ENCODE measurements around the gene LRRC40. TPM values are rescaled to one million over a fixed set of nuclear protein-coding genes. Genes with fewer than 3 reads are reported as not detected.
"Not testable (repeated sequence)": the region's sequence is repeated elsewhere in the genome, so short reads cannot be mapped to it uniquely, and the experiment has no call there.

Gene LRRC40
- total RNA-seq, 2 donors from 2014 or later = 22.5 to 29.0 TPM

- Mint-ChIP-seq H3K9me3 (no peaks in the 10 kb centered on the region), H3K4me3 (no peak overlapping the region), H3K36me3 (ENCODE audit: insufficient read depth in 2 of 2) (peaks cover 0 to 2% of the 10 kb centered on the region in 2 donors), H3K27ac (no peak overlapping the region), H3K27me3 (ENCODE audit: low read depth) (no peaks in the 10 kb centered on the region), H3K4me1 (ENCODE audit: low read depth) (peaks cover 7% of the 10 kb centered on the region)
- DNase-seq = no peak
- ATAC-seq (replicated peaks in 1 of 2) = no peak
Measured at GRCh38 chr1:70195342-70195741, 10.0 kb downstream of the LRRC40 start.

GRCh38 chr1:70194601-70195000 lies 10.8 kb downstream of the LRRC40 start:
- Mint-ChIP-seq H3K27me3 (ENCODE audit: low read depth) (no peaks in the 10 kb centered on the region), H3K4me3 (no peak overlapping the region), H3K4me1 (ENCODE audit: low read depth) (peaks cover 9% of the 10 kb centered on the region), H3K9me3 (no peaks in the 10 kb centered on the region), H3K27ac (no peak overlapping the region), H3K36me3 (ENCODE audit: insufficient read depth in 2 of 2) (peaks cover 0 to 2% of the 10 kb centered on the region in 2 donors)
- ATAC-seq (replicated peaks in 1 of 2) (no peak), DNase-seq (no peak)

- not testable (repeated sequence) for H3K4me1 Mint-ChIP-seq (ENCODE audit: low read depth); H3K4me3 Mint-ChIP-seq; DNase-seq; H3K27me3 Mint-ChIP-seq (ENCODE audit: low read depth); ATAC-seq (replicated peaks in 1 of 2); H3K9me3 Mint-ChIP-seq; H3K36me3 Mint-ChIP-seq (ENCODE audit: insufficient read depth in 2 of 2); H3K27ac Mint-ChIP-seq
Measured at GRCh38 chr1:70192446-70192845, 12.9 kb downstream of the LRRC40 start.

GRCh38 chr1:70190180-70190579 lies 15.2 kb downstream of the LRRC40 start:
- H3K4me3 Mint-ChIP-seq = no peak overlapping the region
- no peak overlapping the region for H3K27ac Mint-ChIP-seq
- no peaks in the 10 kb centered on the region for H3K27me3 Mint-ChIP-seq (ENCODE audit: low read depth)
- peaks cover 9% of the 10 kb centered on the region for H3K4me1 Mint-ChIP-seq (ENCODE audit: low read depth)
- DNase-seq = no peak
- no peaks in the 10 kb centered on the region for H3K9me3 Mint-ChIP-seq
- H3K36me3 Mint-ChIP-seq (ENCODE audit: insufficient read depth in 2 of 2) = peaks cover 0 to 2% of the 10 kb centered on the region in 2 donors
- no peak for ATAC-seq (replicated peaks in 1 of 2)

GRCh38 chr1:70188522-70188921 lies 16.9 kb downstream of the LRRC40 start:
- Mint-ChIP-seq H3K9me3 (no peaks in the 10 kb centered on the region), H3K4me3 (no peak overlapping the region), H3K36me3 (ENCODE audit: insufficient read depth in 2 of 2) (peaks cover 0 to 4% of the 10 kb centered on the region in 2 donors), H3K4me1 (ENCODE audit: low read depth) (peaks cover 9% of the 10 kb centered on the region), H3K27ac (no peak overlapping the region), H3K27me3 (ENCODE audit: low read depth) (no peaks in the 10 kb centered on the region)
- no peak for DNase-seq
- no peak for ATAC-seq (replicated peaks in 1 of 2)

GRCh38 chr1:70185181-70185580 lies 20.2 kb downstream of the LRRC40 start:
- H3K9me3 Mint-ChIP-seq; DNase-seq; H3K36me3 Mint-ChIP-seq (ENCODE audit: insufficient read depth in 2 of 2); ATAC-seq (replicated peaks in 1 of 2); H3K27ac Mint-ChIP-seq; H3K4me3 Mint-ChIP-seq; H3K27me3 Mint-ChIP-seq (ENCODE audit: low read depth); H3K4me1 Mint-ChIP-seq (ENCODE audit: low read depth): not testable (repeated sequence)

- ATAC-seq (replicated peaks in 1 of 2) = peak in 1 of 2 donors; percentile 49
- Mint-ChIP-seq H3K4me1 (ENCODE audit: low read depth) (peaks cover 20% of the 10 kb centered on the region), H3K27me3 (ENCODE audit: low read depth) (no peaks in the 10 kb centered on the region), H3K9me3 (no peaks in the 10 kb centered on the region), H3K4me3 (no peak overlapping the region), H3K36me3 (ENCODE audit: insufficient read depth in 2 of 2) (peaks cover 3 to 5% of the 10 kb centered on the region in 2 donors), H3K27ac (no peak overlapping the region)
- no peak for DNase-seq
Measured at GRCh38 chr1:70171512-70171911, 33.9 kb downstream of the LRRC40 start.

GRCh38 chr1:70169018-70169839 lies 36.1 kb downstream of the LRRC40 start:
- Mint-ChIP-seq H3K4me1 (ENCODE audit: low read depth) (peaks cover 20% of the 10 kb centered on the region), H3K4me3 (peak overlapping the region in 1 of 2 donors; percentile 79), H3K27ac (peak overlapping the region; percentile 93), H3K36me3 (ENCODE audit: insufficient read depth in 2 of 2) (peaks cover 3 to 8% of the 10 kb centered on the region in 2 donors), H3K27me3 (ENCODE audit: low read depth) (no peaks in the 10 kb centered on the region), H3K9me3 (no peaks in the 10 kb centered on the region)
- DNase-seq (no peak), ATAC-seq (replicated peaks in 1 of 2) (peak; percentile 65 to 83)

- Mint-ChIP-seq H3K4me3 (no peak overlapping the region), H3K27me3 (ENCODE audit: low read depth) (no peaks in the 10 kb centered on the region), H3K9me3 (no peaks in the 10 kb centered on the region), H3K36me3 (ENCODE audit: insufficient read depth in 2 of 2) (peaks cover 3 to 11% of the 10 kb centered on the region in 2 donors), H3K27ac (no peak overlapping the region), H3K4me1 (ENCODE audit: low read depth) (peaks cover 20% of the 10 kb centered on the region)
- no peak for ATAC-seq (replicated peaks in 1 of 2)
- DNase-seq = no peak
Measured at GRCh38 chr1:70168283-70168682, 37.1 kb downstream of the LRRC40 start.

GRCh38 chr1:70164350-70164749 lies 41.0 kb downstream of the LRRC40 start:
- Mint-ChIP-seq H3K4me1 (ENCODE audit: low read depth) (peaks cover 10% of the 10 kb centered on the region), H3K4me3 (no peak overlapping the region), H3K27ac (no peak overlapping the region), H3K27me3 (ENCODE audit: low read depth) (no peaks in the 10 kb centered on the region), H3K36me3 (ENCODE audit: insufficient read depth in 2 of 2) (peaks cover 2 to 6% of the 10 kb centered on the region in 2 donors), H3K9me3 (no peaks in the 10 kb centered on the region)
- no peak for ATAC-seq (replicated peaks in 1 of 2)
- DNase-seq = no peak

GRCh38 chr1:70156529-70157120 lies 48.8 kb downstream of the LRRC40 start:
- peak; percentile 80 to 96 for ATAC-seq (replicated peaks in 1 of 2)
- H3K27me3 Mint-ChIP-seq (ENCODE audit: low read depth) = no peaks in the 10 kb centered on the region
- H3K9me3 Mint-ChIP-seq = no peaks in the 10 kb centered on the region
- no peak overlapping the region for H3K4me3 Mint-ChIP-seq
- H3K4me1 Mint-ChIP-seq (ENCODE audit: low read depth) = no peaks in the 10 kb centered on the region
- DNase-seq = no peak
- no peak overlapping the region for H3K27ac Mint-ChIP-seq
- H3K36me3 Mint-ChIP-seq (ENCODE audit: insufficient read depth in 2 of 2) = no peaks in the 10 kb centered on the region

GRCh38 chr1:70153739-70154138 lies 51.6 kb downstream of the LRRC40 start:
- ATAC-seq (replicated peaks in 1 of 2) = no peak
- no peak for DNase-seq
- Mint-ChIP-seq H3K4me3 (no peak overlapping the region), H3K27me3 (ENCODE audit: low read depth) (no peaks in the 10 kb centered on the region), H3K9me3 (no peaks in the 10 kb centered on the region), H3K4me1 (ENCODE audit: low read depth) (no peaks in the 10 kb centered on the region), H3K36me3 (ENCODE audit: insufficient read depth in 2 of 2) (no peaks in the 10 kb centered on the region), H3K27ac (no peak overlapping the region)

- Mint-ChIP-seq H3K9me3 (no peaks in the 10 kb centered on the region), H3K4me1 (ENCODE audit: low read depth) (no peaks in the 10 kb centered on the region), H3K36me3 (ENCODE audit: insufficient read depth in 2 of 2) (peaks cover 0 to 5% of the 10 kb centered on the region in 2 donors), H3K27me3 (ENCODE audit: low read depth) (no peaks in the 10 kb centered on the region), H3K4me3 (no peak overlapping the region), H3K27ac (no peak overlapping the region)
- no peak for DNase-seq
- no peak for ATAC-seq (replicated peaks in 1 of 2)
Measured at GRCh38 chr1:70150444-70150843, 54.9 kb downstream of the LRRC40 start.
